Measurements from ENCODE around the gene AOPEP.

GRCh38 chr9:95089257-95090022, 362.9 kb downstream of the AOPEP start:
- TF ChIP-seq, protein P1, sequence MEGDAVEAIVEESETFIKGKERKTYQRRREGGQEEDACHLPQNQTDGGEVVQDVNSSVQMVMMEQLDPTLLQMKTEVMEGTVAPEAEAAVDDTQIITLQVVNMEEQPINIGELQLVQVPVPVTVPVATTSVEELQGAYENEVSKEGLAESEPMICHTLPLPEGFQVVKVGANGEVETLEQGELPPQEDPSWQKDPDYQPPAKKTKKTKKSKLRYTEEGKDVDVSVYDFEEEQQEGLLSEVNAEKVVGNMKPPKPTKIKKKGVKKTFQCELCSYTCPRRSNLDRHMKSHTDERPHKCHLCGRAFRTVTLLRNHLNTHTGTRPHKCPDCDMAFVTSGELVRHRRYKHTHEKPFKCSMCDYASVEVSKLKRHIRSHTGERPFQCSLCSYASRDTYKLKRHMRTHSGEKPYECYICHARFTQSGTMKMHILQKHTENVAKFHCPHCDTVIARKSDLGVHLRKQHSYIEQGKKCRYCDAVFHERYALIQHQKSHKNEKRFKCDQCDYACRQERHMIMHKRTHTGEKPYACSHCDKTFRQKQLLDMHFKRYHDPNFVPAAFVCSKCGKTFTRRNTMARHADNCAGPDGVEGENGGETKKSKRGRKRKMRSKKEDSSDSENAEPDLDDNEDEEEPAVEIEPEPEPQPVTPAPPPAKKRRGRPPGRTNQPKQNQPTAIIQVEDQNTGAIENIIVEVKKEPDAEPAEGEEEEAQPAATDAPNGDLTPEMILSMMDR (IDR thresholded peaks at IDR 0.05; ENCODE audit: low read length), result no peak
- TF ChIP-seq EZH2 (IDR thresholded peaks at IDR 0.05; ENCODE audit: borderline replicate concordance, low read length), result no peak

Data from OCI-LY1 (cell line).